Tibial artery (tissue), 4 donors: ENCODE measurements around the gene HHATL.
"Not testable (repeated sequence)": the region's sequence is repeated elsewhere in the genome, so short reads cannot be mapped to it uniquely, and the experiment has no call there.

Experiments used
- DNase-seq, 2 donors: peaks; one replicate each; pipeline ENCODE4 v3.0.0-alpha.2; 2019
- H3K27ac ChIP-seq, 2 donors: fragments of 200-600 bp; sonication (generic) in 1 of 2; 1 replicate in 1 of 2; 2 replicates in 1 of 2; pipeline ENCODE4 v1.5.1; 2018 to 2019; ENCODE audit warnings: mild to moderate bottlenecking in 1 of 2
- H3K27me3 ChIP-seq, 2 donors: fragments of 200-600 bp; sonication (generic) in 1 of 2; one replicate each; pipeline versions ENCODE4 v1.5.1 to v1.6.0; 2016 to 2019
- H3K36me3 ChIP-seq, 3 donors: fragments of 200-600 bp; sonication (generic) in 2 of 3; one replicate each; pipeline ENCODE4 v1.5.1; 2016 to 2019; ENCODE audit warnings: mild to moderate bottlenecking in 2 of 3
- H3K4me1 ChIP-seq, 4 donors: fragments of 200-600 bp; sonication (generic) in 2 of 4; 1 replicate in 3 of 4; 2 replicates in 1 of 4; pipeline ENCODE4 v1.5.1; 2016 to 2019
- H3K4me3 ChIP-seq, 2 donors: fragments of 200-600 bp; sonication (generic) in 1 of 2; 1 replicate in 1 of 2; 2 replicates in 1 of 2; pipeline ENCODE4 v1.5.1; 2018 to 2019; ENCODE audit warnings: mild to moderate bottlenecking in 2 of 2
- H3K9me3 ChIP-seq, 3 donors: fragments of 200-600 bp; sonication (generic) in 1 of 3; one replicate each; pipeline ENCODE4 v1.5.1; 2016 to 2019
- intact Hi-C: fragments of 100-400 bp; cut with DNase I; formaldehyde crosslinking; loops from one replicate; pipeline ENCODE4 v1.15.0; 2023; ENCODE audit warnings: low total_unique reads
- TF ChIP-seq, protein P1 (sequence below), 2 experiments: fragments of 200-600 bp in 1 of 2; fragments of 450-650 bp in 1 of 2; IDR thresholded peaks; one replicate each; pipeline ENCODE4 v1.5.1; 2017 to 2019; ENCODE audit warnings: antibody characterized with exemption in 2 of 2, mild to moderate bottlenecking in 1 of 2, moderate library complexity in 1 of 2

The HHATL gene

GRCh38 chr3:42723219-42723618 is 20.6 kb upstream of the HHATL start:
- no peak for DNase-seq
- Histone ChIP-seq H3K36me3 (no peaks in the 10 kb centered on the region), H3K27ac (no peak overlapping the region), H3K9me3 (no peaks in the 10 kb centered on the region), H3K27me3 (no peaks in the 10 kb centered on the region), H3K4me1 (peaks cover 0 to 22% (median 7%) of the 10 kb centered on the region in 4 donors), H3K4me3 (no peak overlapping the region)
- TF ChIP-seq, protein P1, sequence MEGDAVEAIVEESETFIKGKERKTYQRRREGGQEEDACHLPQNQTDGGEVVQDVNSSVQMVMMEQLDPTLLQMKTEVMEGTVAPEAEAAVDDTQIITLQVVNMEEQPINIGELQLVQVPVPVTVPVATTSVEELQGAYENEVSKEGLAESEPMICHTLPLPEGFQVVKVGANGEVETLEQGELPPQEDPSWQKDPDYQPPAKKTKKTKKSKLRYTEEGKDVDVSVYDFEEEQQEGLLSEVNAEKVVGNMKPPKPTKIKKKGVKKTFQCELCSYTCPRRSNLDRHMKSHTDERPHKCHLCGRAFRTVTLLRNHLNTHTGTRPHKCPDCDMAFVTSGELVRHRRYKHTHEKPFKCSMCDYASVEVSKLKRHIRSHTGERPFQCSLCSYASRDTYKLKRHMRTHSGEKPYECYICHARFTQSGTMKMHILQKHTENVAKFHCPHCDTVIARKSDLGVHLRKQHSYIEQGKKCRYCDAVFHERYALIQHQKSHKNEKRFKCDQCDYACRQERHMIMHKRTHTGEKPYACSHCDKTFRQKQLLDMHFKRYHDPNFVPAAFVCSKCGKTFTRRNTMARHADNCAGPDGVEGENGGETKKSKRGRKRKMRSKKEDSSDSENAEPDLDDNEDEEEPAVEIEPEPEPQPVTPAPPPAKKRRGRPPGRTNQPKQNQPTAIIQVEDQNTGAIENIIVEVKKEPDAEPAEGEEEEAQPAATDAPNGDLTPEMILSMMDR (IDR thresholded peaks at IDR 0.05): no peak
- intact Hi-C loops: no loop called here

DNA sequence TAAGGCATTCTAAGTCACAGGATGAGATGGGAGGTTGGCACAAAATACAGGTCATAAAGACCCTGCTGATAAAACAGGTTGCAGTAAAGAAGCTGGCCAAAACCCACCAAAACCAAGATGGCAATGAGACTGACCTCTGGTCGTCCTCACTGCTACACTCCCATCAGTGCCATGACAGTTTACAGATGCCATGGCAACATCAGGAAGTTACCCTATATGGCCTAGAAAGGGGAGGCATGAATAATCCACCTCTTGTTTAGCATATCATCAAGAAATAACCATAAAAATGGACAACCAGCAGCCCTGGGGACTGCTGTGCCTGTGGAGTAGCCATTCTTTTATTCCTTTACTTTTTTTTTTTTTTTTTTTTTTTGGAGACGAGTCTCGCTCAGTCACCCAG is 19.8 kb upstream of the HHATL start:
- H3K36me3 ChIP-seq: not testable (repeated sequence)
- H3K27ac ChIP-seq: peak overlapping the region; percentile 70 to 71

DNA sequence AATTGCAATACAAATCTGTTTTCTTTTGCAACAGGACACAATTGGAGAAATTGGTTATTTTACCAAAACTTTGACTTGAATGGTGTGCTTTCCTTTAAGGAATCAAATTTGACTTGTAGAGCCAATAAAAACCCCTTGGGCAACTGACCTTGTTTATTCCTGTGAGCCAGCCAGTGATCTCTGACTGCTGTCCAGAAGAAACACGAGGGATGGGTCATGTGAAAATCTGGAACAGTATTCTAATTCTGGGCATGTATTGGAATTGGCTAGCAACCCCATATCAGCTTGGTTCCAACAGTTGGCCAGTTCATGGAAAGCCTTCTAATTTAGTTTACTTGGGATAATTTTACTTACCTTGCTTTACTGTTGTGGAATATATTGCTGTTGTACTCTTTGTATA is 19.1 kb upstream of the HHATL start:
- no peak overlapping the region for H3K4me3 ChIP-seq
- no peaks in the 10 kb centered on the region for H3K36me3 ChIP-seq
- no peaks in the 10 kb centered on the region for H3K27me3 ChIP-seq
- peak overlapping the region; percentile 70 to 71 for H3K27ac ChIP-seq
- intact Hi-C loops: no loop called here
- H3K9me3 ChIP-seq: no peaks in the 10 kb centered on the region
- H3K4me1 ChIP-seq: peaks cover 0 to 22% (median 5%) of the 10 kb centered on the region in 4 donors
- TF ChIP-seq, protein P1 (IDR thresholded peaks at IDR 0.05): no peak
- DNase-seq: peak; percentile 41 to 73

More for the DNA sequence above, 19.8 kb upstream of the HHATL start:
- intact Hi-C loops, H3K27me3 ChIP-seq, H3K4me3 ChIP-seq, H3K9me3 ChIP-seq, DNase-seq: not testable (repeated sequence)
- H3K4me1 ChIP-seq: peaks cover 0 to 22% (median 5%) of the 10 kb centered on the region in 4 donors

GRCh38 chr3:42720126-42720525 is 17.5 kb upstream of the HHATL start:
- DNase-seq: no peak
- H3K36me3 ChIP-seq: no peaks in the 10 kb centered on the region
- H3K9me3 ChIP-seq: no peaks in the 10 kb centered on the region
- H3K4me1 ChIP-seq: peaks cover 0 to 22% (median 5%) of the 10 kb centered on the region in 4 donors
- TF ChIP-seq, protein P1 (IDR thresholded peaks at IDR 0.05): no peak
- intact Hi-C loops: no loop called here
- H3K4me3 ChIP-seq: no peak overlapping the region
- H3K27ac ChIP-seq: no peak overlapping the region
- H3K27me3 ChIP-seq: no peaks in the 10 kb centered on the region

DNA sequence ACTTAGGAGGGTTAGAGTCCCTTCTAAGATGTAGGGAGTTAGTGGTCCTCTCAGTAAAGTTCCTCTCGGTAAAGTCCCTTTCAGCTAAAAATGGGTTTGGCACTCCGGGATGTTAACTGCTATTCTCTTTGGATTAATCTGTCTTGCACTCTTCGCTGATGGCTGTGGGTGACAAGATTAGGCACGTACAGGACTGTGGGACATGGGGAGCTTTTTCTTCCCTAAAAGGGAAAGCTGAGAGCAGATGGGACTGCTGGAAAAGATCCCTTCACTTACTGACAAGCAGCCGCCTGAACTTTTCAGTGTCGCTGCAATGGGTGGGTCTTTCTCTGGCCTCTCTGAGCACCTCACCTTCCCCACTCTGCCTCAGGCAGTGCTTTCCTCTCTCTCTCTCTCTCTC is 16.4 kb upstream of the HHATL start:
- no peaks in the 10 kb centered on the region for H3K27me3 ChIP-seq
- no peak for DNase-seq

GRCh38 chr3:42718338-42718737 is 15.7 kb upstream of the HHATL start:
- H3K4me1 ChIP-seq: peaks cover 0 to 22% (median 5%) of the 10 kb centered on the region in 4 donors
- no peak overlapping the region for H3K27ac ChIP-seq
- no peaks in the 10 kb centered on the region for H3K36me3 ChIP-seq
- no peak overlapping the region for H3K4me3 ChIP-seq
- H3K9me3 ChIP-seq: no peaks in the 10 kb centered on the region
- TF ChIP-seq, protein P1 (IDR thresholded peaks at IDR 0.05): no peak
- H3K27me3 ChIP-seq: no peaks in the 10 kb centered on the region
- intact Hi-C loops: no loop called here
- DNase-seq: no peak

More for the DNA sequence above, 16.4 kb upstream of the HHATL start:
- Histone ChIP-seq H3K36me3 (no peaks in the 10 kb centered on the region), H3K4me1 (peaks cover 0 to 22% (median 5%) of the 10 kb centered on the region in 4 donors), H3K27ac (no peak overlapping the region), H3K4me3 (no peak overlapping the region), H3K9me3 (no peaks in the 10 kb centered on the region)
- TF ChIP-seq, protein P1 (IDR thresholded peaks at IDR 0.05): no peak
- intact Hi-C loops: no loop called here
